Skeletal muscle satellite cell (primary cell): ENCODE data around the gene KCNF1. TPM values are rescaled to one million over a fixed set of nuclear protein-coding genes. Genes with fewer than 3 reads are reported as not detected.

Experiments
- H3K27me3 ChIP-seq: 2 replicates; pipeline ENCODE4 v1.7.0; 2013; ENCODE audit warnings: low read length; ENCODE audit not compliant: control insufficient read depth, insufficient read depth
- H3K36me3 ChIP-seq: 2 replicates; pipeline ENCODE4 v1.7.0; 2013; ENCODE audit warnings: mild to moderate bottlenecking, control low read depth, low read length; ENCODE audit not compliant: insufficient read depth
- H3K4me1 ChIP-seq: 2 replicates; pipeline ENCODE4 v1.7.0; 2013; ENCODE audit warnings: low read length; ENCODE audit not compliant: control insufficient read depth, insufficient read depth
- H3K4me2 ChIP-seq: 2 replicates; pipeline ENCODE4 v1.7.0; 2013; ENCODE audit warnings: mild to moderate bottlenecking, low read length
- H3K4me3 ChIP-seq: 2 replicates; pipeline ENCODE4 v1.7.0; 2013; ENCODE audit warnings: low read length
- H3K9ac ChIP-seq: 2 replicates; pipeline ENCODE4 v1.7.0; 2013; ENCODE audit warnings: mild to moderate bottlenecking, low read depth, low read length, moderate library complexity
- H3K9me3 ChIP-seq: replicated peaks from 2 replicates; pipeline ENCODE4 v1.7.0; 2013; ENCODE audit warnings: mild to moderate bottlenecking, control low read depth, low read length
- total RNA-seq: library from RNA; depleted of rRNA; stranded (reverse); fragments of >200 nt; gene quantifications from 2 replicates; pipeline ENCODE4 v1.2.3, GENCODE V29; 2012; rRNA removed

The KCNF1 gene
- 0.22 TPM in 1 of 2 replicates, not detected in the other for total RNA-seq

GRCh38 chr2:10911291-10912075 is at the start of gene KCNF1:
Gene KCNF1, plus strand, starts transcription at chr2:10911934. Its CDS starts 493 bp downstream, at chr2:10912427.
- H3K9me3 ChIP-seq, result no peaks in the 10 kb centered on the region
- peak within 1 kb of the TSS; percentile 44 for H3K9ac ChIP-seq
- peaks cover 4% of the 10 kb centered on the region for H3K4me1 ChIP-seq
- peak within 1 kb of the TSS; percentile 93 for H3K4me2 ChIP-seq
- peak within 1 kb of the TSS; percentile 63 for H3K4me3 ChIP-seq
- peaks cover 63% of the 10 kb centered on the region for H3K27me3 ChIP-seq
- H3K36me3 ChIP-seq, result no peaks in the 10 kb centered on the region

- Histone ChIP-seq H3K27me3 (peaks cover 74% of the 10 kb centered on the region), H3K4me1 (no peaks in the 10 kb centered on the region), H3K4me2 (no peak overlapping the region), H3K4me3 (no peak overlapping the region), H3K9ac (no peak overlapping the region), H3K36me3 (no peaks in the 10 kb centered on the region), H3K9me3 (no peaks in the 10 kb centered on the region)
Measured at GRCh38 chr2:10862330-10862729, 49.4 kb upstream of the KCNF1 start.

GRCh38 chr2:10863047-10863446 is 48.7 kb upstream of the KCNF1 start:
- no peaks in the 10 kb centered on the region for H3K9me3 ChIP-seq
- H3K9ac ChIP-seq, result no peak overlapping the region
- peaks cover 72% of the 10 kb centered on the region for H3K27me3 ChIP-seq

GRCh38 chr2:10863837-10864236 is 47.9 kb upstream of the KCNF1 start:
- Histone ChIP-seq H3K9ac (no peak overlapping the region), H3K9me3 (no peaks in the 10 kb centered on the region), H3K27me3 (peaks cover 69% of the 10 kb centered on the region), H3K36me3 (no peaks in the 10 kb centered on the region), H3K4me1 (peaks cover 7% of the 10 kb centered on the region), H3K4me2 (no peak overlapping the region), H3K4me3 (no peak overlapping the region)

More at GRCh38 chr2:10863047-10863446, 48.7 kb upstream of the KCNF1 start:
- Histone ChIP-seq H3K4me3 (no peak overlapping the region), H3K36me3 (no peaks in the 10 kb centered on the region), H3K4me1 (no peaks in the 10 kb centered on the region), H3K4me2 (no peak overlapping the region)

- H3K4me1 ChIP-seq, result peaks cover 11% of the 10 kb centered on the region
- H3K9ac ChIP-seq, result no peak overlapping the region
Measured at GRCh38 chr2:10864251-10864650, 47.5 kb upstream of the KCNF1 start.

GRCh38 chr2:10864861-10865636 is 46.7 kb upstream of the KCNF1 start:
- H3K4me1 ChIP-seq, result peaks cover 14% of the 10 kb centered on the region
- no peak overlapping the region for H3K9ac ChIP-seq
- H3K9me3 ChIP-seq, result no peaks in the 10 kb centered on the region
- no peak overlapping the region for H3K4me3 ChIP-seq
- peaks cover 62% of the 10 kb centered on the region for H3K27me3 ChIP-seq
- H3K4me2 ChIP-seq, result no peak overlapping the region
- no peaks in the 10 kb centered on the region for H3K36me3 ChIP-seq

More at GRCh38 chr2:10864251-10864650, 47.5 kb upstream of the KCNF1 start:
- Histone ChIP-seq H3K9me3 (no peaks in the 10 kb centered on the region), H3K4me2 (no peak overlapping the region), H3K4me3 (no peak overlapping the region), H3K36me3 (no peaks in the 10 kb centered on the region), H3K27me3 (peaks cover 66% of the 10 kb centered on the region)

- Histone ChIP-seq H3K36me3 (no peaks in the 10 kb centered on the region), H3K4me2 (no peak overlapping the region), H3K27me3 (peaks cover 54% of the 10 kb centered on the region), H3K9me3 (no peaks in the 10 kb centered on the region), H3K4me1 (peaks cover 14% of the 10 kb centered on the region), H3K9ac (no peak overlapping the region), H3K4me3 (no peak overlapping the region)
Measured at GRCh38 chr2:10865841-10866240, 45.9 kb upstream of the KCNF1 start.

- Histone ChIP-seq H3K27me3 (peaks cover 36% of the 10 kb centered on the region), H3K9me3 (no peaks in the 10 kb centered on the region), H3K9ac (no peak overlapping the region), H3K4me1 (peaks cover 14% of the 10 kb centered on the region), H3K4me2 (no peak overlapping the region), H3K36me3 (no peaks in the 10 kb centered on the region), H3K4me3 (no peak overlapping the region)
Measured at GRCh38 chr2:10867692-10868420, 43.9 kb upstream of the KCNF1 start.

- H3K4me3 ChIP-seq, result no peak overlapping the region
- H3K9ac ChIP-seq, result peak overlapping the region; percentile 36
- no peaks in the 10 kb centered on the region for H3K9me3 ChIP-seq
- peaks cover 14% of the 10 kb centered on the region for H3K4me1 ChIP-seq
- H3K27me3 ChIP-seq, result peaks cover 27% of the 10 kb centered on the region
- H3K4me2 ChIP-seq, result no peak overlapping the region
- H3K36me3 ChIP-seq, result no peaks in the 10 kb centered on the region
Measured at GRCh38 chr2:10868465-10869314, 43.0 kb upstream of the KCNF1 start.

GRCh38 chr2:10871978-10872377 is 39.8 kb upstream of the KCNF1 start:
- H3K4me1 ChIP-seq, result peaks cover 18% of the 10 kb centered on the region
- H3K9me3 ChIP-seq, result no peaks in the 10 kb centered on the region
- no peak overlapping the region for H3K9ac ChIP-seq
- H3K4me3 ChIP-seq, result no peak overlapping the region
- peaks cover 5% of the 10 kb centered on the region for H3K27me3 ChIP-seq
- no peaks in the 10 kb centered on the region for H3K36me3 ChIP-seq
- H3K4me2 ChIP-seq, result no peak overlapping the region
